ENCODE results near the gene PRUNE2.

DNA sequence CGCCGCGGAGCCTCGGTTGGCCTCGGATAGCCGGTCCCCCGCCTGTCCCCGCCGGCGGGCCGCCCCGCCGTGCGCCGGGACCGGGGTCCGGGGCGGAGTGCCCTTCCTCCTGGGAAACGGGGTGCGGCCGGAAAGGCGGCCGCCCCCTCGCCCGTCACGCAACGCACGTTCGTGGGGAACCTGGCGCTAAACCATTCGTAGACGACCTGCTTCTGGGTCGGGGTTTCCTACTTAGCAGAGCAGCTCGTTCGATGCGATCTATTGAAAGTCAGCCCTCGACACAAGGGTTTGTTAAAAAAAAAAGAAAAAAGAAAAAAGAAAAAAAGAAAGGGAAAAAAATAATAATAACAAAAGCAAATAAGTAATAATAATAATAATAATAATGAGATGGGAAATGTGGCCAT is 334.2 kb downstream of the PRUNE2 start:
- TF ChIP-seq, protein P1, sequence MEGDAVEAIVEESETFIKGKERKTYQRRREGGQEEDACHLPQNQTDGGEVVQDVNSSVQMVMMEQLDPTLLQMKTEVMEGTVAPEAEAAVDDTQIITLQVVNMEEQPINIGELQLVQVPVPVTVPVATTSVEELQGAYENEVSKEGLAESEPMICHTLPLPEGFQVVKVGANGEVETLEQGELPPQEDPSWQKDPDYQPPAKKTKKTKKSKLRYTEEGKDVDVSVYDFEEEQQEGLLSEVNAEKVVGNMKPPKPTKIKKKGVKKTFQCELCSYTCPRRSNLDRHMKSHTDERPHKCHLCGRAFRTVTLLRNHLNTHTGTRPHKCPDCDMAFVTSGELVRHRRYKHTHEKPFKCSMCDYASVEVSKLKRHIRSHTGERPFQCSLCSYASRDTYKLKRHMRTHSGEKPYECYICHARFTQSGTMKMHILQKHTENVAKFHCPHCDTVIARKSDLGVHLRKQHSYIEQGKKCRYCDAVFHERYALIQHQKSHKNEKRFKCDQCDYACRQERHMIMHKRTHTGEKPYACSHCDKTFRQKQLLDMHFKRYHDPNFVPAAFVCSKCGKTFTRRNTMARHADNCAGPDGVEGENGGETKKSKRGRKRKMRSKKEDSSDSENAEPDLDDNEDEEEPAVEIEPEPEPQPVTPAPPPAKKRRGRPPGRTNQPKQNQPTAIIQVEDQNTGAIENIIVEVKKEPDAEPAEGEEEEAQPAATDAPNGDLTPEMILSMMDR (IDR thresholded peaks at IDR 0.05), result no peak
- no peak for TF ChIP-seq POLR2A (IDR thresholded peaks at IDR 0.05)
